ENCODE results near the gene CGN.
"Not testable (repeated sequence)": the region's sequence is repeated elsewhere in the genome, so short reads cannot be mapped to it uniquely, and the experiment has no call there.

The CGN gene

GRCh38 chr1:151502035-151502700 lies 9.0 kb upstream of the CGN start:
- no peak for DNase-seq (ENCODE audit: low spot score)

- no peak for DNase-seq (ENCODE audit: low spot score)
Observed at GRCh38 chr1:151502859-151503780, 8.1 kb upstream of the CGN start.

- DNase-seq (ENCODE audit: low spot score): no peak
Observed at GRCh38 chr1:151504252-151504651, 6.9 kb upstream of the CGN start.

GRCh38 chr1:151504759-151505158 lies 6.4 kb upstream of the CGN start:
- no peak for DNase-seq (ENCODE audit: low spot score)

GRCh38 chr1:151508833-151509232 lies 2.4 kb upstream of the CGN start:
- DNase-seq (ENCODE audit: low spot score): no peak

GRCh38 chr1:151509350-151510019 lies 1.7 kb upstream of the CGN start:
- no peak for DNase-seq (ENCODE audit: low spot score)

GRCh38 chr1:151510020-151510405 lies 1.2 kb upstream of the CGN start:
- no peak for DNase-seq (ENCODE audit: low spot score)

- no peak for DNase-seq (ENCODE audit: low spot score)
Observed at GRCh38 chr1:151510614-151510956, 602 bp upstream of the CGN start.

GRCh38 chr1:151511636-151512215 lies 539 bp downstream of the CGN start:
- DNase-seq (ENCODE audit: low spot score): peak; percentile 4

- no peak for DNase-seq (ENCODE audit: low spot score)
Observed at GRCh38 chr1:151512326-151512725, 1.1 kb downstream of the CGN start.

GRCh38 chr1:151512801-151513625 lies 1.8 kb downstream of the CGN start:
- no peak for DNase-seq (ENCODE audit: low spot score)

GRCh38 chr1:151513626-151514121 lies 2.5 kb downstream of the CGN start:
- no peak for DNase-seq (ENCODE audit: low spot score)

- DNase-seq (ENCODE audit: low spot score): no peak
Observed at GRCh38 chr1:151514366-151514765, 3.2 kb downstream of the CGN start.

- DNase-seq (ENCODE audit: low spot score): no peak
Observed at GRCh38 chr1:151515265-151515664, 4.1 kb downstream of the CGN start.

GRCh38 chr1:151516031-151516511 lies 4.9 kb downstream of the CGN start:
- no peak for DNase-seq (ENCODE audit: low spot score)

GRCh38 chr1:151518431-151518830 lies 7.2 kb downstream of the CGN start:
- DNase-seq (ENCODE audit: low spot score): no peak

- DNase-seq (ENCODE audit: low spot score): no peak
Observed at GRCh38 chr1:151518936-151519335, 7.7 kb downstream of the CGN start.

GRCh38 chr1:151519667-151520066 lies 8.5 kb downstream of the CGN start:
- DNase-seq (ENCODE audit: low spot score): no peak

- no peak for DNase-seq (ENCODE audit: low spot score)
Observed at GRCh38 chr1:151520359-151520758, 9.2 kb downstream of the CGN start.

- DNase-seq (ENCODE audit: low spot score): not testable (repeated sequence)
Observed at GRCh38 chr1:151522427-151522826, 11.2 kb downstream of the CGN start.

GRCh38 chr1:151523326-151523725 lies 12.1 kb downstream of the CGN start:
- no peak for DNase-seq (ENCODE audit: low spot score)
